ENCODE results near the gene STEAP3.

STEAP3 gene

DNA sequence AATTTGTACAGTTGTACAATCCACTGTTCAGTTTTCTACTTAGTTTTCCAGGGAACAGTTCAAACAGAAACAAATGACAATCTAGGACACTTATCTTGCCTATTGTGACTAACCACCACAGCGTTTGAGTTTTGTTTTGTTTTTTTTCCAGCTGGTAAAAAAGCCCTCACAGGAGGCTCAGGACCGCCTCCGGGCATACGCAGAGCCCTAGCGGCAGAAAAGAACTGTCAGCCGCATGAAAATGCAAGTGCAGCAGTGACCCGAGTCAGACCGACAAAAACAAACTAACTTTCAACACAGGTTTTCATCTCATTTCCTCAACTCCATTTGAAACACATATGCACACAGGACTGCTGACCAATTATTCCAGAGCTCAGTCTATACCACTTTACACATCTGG lies 68.6 kb downstream of the STEAP3 start:
- DNase-seq (ENCODE audit: low read depth), result no peak

DNA sequence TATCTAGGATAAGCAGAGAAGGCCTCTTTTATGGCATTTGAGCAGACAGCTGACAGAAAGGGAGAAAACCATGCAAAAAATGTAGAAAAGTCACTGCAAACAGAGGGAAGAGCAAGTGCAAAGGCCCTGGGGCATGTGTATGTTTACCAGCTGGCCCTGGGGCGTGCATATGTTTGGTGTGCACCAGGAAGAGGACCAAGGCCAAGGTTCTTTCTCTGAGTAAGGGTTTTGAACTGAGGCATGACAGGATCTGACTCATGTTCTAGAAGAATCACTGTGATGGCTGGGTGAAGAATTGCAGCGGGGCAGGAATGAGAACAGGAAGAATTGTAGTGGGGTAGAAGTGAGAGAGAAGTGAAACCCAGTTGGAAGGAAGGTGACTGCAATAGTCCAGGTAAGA lies 69.6 kb downstream of the STEAP3 start:
- no peak for DNase-seq (ENCODE audit: low read depth)

DNA sequence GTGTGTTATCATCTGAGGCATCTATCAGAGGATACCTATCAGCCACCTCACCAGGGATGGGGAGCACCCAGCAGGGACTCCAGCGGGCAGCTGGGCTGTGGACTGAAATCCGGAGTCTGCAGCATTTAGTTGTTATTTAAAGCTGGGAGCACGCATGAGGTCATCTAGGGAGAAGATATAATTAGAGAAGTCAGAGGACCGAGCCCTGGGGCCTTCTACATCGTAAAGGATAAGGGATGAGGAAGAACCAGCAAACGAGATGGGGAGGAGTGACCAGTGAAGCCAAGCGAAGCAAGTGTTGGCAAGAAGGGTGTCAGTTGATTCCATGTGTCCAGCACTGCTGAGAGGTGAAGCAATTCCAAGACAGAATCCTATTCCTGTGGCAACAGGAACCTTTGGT lies 70.3 kb downstream of the STEAP3 start:
- DNase-seq (ENCODE audit: low read depth), result no peak

DNA sequence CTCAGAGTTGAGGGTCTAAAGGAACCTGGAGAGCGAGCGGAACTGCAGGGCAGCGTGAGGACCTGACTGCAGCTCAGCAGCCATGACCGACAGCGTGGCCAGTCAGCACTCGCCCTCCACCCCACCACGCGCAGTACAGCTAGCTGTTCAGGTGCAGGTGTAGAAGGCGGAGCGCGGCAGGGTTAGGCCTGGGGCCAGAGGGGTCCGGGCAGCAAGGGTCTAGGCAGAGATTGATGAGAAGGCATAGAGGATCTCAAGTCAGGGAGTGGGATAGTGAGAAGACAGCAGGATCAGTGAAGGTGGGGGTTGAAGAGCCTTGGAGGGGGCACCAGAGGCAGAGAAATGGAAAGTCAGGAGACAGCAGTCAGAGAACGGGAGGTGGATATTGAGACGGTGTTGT lies 71.0 kb downstream of the STEAP3 start:
- DNase-seq (ENCODE audit: low read depth), result no peak

DNA sequence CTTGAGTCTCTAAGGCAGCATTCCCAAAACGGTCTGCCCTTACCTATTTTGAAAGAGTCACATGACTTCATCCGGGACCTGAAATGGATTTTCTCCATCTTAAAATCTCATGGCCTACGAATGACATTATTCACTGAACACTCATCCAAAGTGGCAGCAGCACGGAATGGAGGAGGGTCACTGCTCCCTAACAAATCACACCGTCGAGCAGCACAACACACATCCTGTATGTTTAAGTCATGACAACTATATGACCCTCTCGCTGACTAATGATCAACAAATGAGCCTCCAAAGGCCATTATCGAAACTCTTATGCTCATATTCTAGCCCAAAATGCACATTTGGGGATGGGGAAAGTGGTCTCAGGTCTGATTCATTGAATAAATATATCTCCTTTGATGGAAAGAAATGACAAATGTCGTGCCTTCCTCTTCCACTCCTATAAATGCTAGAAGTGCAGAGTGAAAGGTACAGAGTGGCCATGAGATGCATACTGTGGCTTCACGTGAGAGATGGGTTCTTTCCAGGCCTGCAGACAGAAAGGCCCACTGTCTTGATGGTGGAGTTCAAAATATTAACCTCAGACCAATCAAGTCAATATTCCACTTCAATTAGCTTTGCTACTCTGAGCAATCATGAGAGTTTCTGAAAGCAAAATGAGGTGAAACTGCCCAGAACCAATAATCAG lies 72.2 kb downstream of the STEAP3 start:
- no peak for DNase-seq (ENCODE audit: low read depth)

DNA sequence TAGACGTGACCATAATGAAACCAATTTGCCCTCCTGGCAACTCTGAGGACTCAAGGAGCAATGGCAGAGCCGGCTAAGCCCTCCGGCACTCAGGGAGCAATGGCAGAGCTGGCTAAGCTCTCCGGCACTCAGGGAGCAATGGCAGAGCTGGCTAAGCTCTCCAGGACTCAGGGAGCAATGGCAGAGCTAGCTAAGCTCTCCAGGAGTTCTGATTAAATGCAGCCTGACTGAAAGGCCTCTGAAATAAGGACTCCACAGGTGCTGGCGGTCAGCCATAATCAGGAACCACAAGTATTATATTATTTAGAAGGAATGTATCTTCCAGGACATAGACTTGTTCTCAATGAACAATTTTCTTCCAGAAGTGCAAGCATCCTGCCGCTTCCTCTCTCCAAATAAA lies 77.8 kb downstream of the STEAP3 start:
- DNase-seq (ENCODE audit: low read depth), result no peak

DNA sequence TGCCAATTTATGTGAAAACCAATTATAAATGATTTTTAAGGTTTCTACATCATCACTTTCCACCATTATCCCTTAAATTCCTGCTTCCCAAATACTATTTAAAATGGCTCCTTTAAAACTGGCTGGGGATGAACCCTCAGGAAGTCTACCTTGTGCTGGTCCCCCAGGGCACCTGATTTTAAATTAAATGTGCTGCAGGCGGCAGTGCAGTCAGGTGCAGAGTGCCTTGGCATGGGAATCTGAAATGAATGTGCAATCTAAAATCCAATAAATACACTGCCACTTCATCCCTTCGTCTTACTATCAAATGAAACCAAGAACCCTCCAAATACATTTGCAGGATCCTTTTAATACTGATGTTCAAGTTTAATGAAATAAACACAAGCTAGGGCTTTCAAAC lies 81.2 kb downstream of the STEAP3 start:
- DNase-seq (ENCODE audit: low read depth), result no peak

DNA sequence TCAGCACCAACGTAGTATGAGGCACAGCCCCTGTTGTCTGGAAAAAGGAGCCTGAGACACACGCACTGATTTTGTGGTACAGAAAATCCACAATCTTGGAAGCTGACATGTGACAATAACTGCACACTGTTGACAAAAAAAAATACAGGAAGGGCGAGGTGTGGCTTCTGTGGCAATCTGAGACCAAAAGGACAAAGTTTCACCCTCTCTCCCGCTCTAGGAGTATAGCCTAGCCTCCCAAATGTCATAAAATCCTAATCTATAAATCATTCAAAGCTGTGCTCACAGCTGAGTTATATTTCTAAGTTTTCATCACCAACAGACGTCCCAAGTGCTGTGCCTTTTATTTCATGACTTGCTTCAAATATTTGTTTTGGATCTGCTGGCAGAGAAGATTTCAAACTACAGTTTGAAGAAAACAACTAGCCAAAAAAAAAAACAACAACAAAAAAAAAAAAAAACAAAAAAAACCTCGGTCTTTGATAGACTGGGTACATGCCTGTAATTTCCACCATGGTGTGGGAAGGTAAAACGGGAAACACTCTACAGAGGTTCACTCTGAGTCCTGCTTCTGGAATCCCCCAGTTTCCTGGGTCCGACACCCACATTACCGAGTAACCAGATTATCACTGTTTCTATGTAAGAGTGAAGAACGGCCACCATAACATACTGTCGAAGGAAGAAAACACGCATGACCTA lies 82.0 kb downstream of the STEAP3 start:
- DNase-seq (ENCODE audit: low read depth), result no peak

DNA sequence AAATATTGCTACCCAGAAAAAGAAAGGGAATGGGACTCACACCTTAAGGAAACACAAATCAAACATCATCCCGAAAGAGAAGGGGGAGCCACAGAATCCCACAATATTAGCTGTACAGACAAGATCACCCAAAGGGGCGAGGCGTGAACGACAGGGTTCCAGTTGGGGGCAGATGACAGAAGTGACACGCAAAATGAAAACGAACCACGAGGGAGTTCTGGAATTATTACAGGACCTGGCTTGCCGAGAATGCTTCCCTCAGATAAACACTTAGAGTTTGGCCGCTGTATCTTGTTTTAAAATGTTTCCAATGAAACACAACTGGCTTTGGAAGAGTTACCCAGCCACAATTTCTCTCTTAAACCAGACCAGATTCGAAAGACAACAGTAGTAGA lies 82.6 kb downstream of the STEAP3 start:
- no peak for DNase-seq (ENCODE audit: low read depth)

DNA sequence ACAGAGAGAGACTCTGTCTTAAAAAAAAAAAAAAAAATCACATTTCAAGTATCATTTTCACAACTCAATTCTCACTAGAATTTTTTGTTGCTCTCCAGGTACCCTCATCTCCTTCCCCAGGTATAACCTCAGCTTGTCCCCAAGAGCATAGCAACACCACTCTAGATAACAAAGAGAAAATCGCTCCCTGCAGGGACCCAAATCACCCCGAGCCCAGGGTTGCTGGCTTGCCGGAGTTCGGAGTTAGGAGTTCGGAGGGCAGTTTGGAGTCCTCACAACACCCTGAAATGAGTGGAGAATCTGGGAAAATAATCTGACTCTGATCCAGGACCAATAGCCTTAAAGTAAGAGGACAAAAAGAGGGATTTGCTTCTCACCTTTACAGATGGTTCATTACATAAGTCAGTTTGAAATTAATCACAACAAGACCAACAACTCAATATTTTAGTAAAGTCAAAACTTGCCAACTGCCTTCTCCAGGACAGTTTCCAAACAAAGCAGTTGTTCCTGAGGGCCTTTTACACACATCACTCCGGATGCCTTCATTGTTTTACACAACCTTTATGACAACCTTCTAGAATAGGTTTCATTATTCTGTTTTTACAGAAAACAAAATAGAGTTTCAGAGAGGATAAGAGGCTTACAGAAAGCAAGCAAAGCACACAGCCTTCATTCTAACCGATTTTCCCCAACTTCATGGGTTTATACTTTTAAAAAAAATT lies 83.9 kb downstream of the STEAP3 start:
- no peak for DNase-seq (ENCODE audit: low read depth)

DNA sequence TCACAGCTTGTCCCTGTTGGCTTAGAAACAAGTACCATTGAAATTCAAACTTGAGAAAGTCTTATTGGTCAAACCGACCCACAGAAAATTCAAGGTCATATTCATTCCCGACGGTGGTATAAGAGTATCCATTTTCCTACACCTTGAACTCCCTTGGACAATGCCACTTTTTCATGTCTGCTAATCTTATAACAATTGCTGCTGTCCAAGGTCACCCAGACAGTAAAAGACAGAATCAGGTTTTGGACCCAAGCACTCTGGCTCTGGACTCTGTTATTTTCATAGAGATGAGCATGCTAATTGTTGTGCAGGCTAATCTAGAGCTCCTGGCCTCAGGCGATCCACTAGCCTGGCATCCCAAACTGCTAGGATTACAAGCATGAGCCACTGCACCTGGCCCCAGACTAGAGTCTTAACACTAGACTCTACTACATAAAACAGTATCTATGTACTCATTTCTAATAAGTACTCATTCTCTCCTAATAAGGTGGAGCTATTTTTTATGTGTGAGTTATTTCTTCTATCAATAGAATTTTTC lies 85.2 kb downstream of the STEAP3 start:
- DNase-seq (ENCODE audit: low read depth), result no peak

DNA sequence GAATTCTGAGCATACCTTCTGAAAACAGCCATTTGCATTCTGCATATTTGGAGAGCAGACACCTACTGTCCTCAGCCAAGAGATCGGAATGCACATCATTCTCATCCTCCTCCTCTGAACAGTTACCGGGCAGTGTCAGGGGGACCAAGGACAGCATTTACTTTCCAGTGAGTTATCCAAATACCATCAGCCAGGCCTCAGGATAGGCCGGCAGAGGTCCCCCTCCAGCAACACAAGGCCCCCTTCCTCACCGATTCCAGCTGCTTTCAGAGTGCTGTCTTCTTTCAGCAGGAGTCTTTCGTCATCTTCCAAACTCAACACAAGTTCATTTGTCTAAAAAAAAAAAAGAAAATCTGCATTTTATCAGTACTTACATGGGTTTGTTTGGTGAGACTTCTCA lies 87.7 kb downstream of the STEAP3 start:
- no peak for DNase-seq (ENCODE audit: low read depth)

DNA sequence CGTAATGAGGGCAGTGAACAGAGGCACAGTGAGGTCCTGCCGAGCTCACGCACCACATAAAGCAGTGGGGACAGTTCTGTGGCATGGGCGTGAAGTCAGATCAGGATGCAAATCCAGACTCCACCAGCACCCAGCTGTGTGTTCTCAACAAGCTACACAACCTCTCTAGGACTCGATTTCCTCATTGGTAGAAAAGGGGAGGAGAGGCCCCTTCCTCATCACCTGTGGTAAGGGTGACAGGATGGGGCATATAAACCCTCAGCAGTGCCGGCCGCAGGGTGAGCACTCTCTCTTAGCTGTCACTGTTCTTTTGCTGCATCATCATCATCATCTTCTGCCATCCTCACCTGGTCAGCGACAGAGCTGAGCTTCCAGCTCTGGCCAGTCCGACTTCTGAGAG lies 88.2 kb downstream of the STEAP3 start:
- no peak for DNase-seq (ENCODE audit: low read depth)
